ENCODE data around the gene NR2F6.

Gene NR2F6

DNA sequence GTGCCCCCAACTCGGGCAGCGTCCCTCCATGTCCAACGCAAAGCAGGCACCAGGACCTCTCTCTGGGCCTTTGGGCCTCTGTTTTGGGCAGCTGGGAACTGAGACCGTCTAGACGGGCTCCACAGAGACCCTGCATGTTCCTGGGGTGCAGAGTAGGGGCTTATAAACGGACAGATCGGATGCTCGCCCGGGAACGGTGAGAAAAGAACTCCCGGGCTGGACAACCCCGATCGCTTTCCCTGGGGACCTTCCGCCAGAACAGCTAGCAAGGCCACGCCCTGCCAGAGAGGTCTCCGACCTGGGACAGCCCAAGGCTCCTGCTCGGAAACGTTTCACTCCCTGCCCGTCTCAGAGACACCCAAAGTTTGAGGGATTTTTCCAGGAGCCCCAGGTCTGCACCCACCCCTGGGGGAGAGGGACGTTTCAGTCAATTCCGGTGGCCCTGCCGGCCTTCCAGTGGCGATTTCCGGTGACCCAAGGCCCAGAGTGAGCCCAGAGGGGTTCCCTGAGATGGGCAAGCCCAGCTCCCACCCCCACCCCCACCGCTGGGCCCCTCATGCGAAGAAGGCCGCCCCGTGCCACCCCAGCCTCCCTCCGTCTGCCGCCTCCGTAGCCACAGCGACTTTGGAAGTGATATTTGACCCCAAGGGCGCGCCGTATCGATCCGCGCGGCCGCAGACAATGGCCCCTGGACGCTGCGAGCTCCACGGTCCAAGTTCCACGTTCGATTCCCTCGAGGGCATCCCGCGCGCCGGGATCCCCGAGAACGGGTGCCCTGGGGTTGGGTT, 1.7 kb downstream of the NR2F6 start:
- Histone ChIP-seq H3K4me3 (peak overlapping the region; percentile 98), H3K27ac (peak overlapping the region; percentile 61 to 91)
- no peak for DNase-seq (ENCODE audit: low spot score)
- TF ChIP-seq, protein P1, sequence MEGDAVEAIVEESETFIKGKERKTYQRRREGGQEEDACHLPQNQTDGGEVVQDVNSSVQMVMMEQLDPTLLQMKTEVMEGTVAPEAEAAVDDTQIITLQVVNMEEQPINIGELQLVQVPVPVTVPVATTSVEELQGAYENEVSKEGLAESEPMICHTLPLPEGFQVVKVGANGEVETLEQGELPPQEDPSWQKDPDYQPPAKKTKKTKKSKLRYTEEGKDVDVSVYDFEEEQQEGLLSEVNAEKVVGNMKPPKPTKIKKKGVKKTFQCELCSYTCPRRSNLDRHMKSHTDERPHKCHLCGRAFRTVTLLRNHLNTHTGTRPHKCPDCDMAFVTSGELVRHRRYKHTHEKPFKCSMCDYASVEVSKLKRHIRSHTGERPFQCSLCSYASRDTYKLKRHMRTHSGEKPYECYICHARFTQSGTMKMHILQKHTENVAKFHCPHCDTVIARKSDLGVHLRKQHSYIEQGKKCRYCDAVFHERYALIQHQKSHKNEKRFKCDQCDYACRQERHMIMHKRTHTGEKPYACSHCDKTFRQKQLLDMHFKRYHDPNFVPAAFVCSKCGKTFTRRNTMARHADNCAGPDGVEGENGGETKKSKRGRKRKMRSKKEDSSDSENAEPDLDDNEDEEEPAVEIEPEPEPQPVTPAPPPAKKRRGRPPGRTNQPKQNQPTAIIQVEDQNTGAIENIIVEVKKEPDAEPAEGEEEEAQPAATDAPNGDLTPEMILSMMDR (IDR thresholded peaks at IDR 0.05) = no peak

DNA sequence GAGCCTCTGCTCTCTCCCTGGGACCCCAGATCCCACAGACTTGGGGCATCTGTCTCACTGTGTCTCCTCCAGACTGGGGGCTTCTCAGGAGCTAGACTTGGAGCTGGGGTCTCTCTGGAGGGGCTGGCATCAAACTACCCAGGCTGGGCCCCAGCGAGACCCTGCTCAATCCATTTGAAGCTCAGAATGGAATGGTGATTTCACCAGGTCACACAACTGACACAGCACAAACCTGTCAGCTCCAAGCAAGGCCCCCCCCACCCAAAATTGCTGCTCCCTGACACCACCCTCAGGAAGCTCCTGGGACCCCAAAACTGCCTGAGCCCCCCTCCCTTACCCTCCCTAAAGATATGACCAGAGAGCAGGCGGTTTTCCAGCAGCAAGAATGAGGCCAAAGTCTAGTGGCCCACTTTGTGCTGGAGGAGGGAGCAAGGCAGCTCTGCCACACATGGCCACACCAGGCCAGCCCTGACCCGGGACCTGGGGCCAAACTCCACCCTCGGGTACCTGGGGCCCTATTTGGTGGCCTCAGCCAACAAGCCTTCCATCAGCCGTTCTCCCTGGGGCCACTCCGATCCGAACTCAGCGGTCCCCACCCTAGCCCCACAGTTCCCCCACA, 2.4 kb downstream of the NR2F6 start:
- Histone ChIP-seq H3K27ac (peak overlapping the region; percentile 61 to 91), H3K4me3 (peak overlapping the region; percentile 98)
- TF ChIP-seq, protein P1 (IDR thresholded peaks at IDR 0.05) = no peak
- no peak for DNase-seq (ENCODE audit: low spot score)

- peak overlapping the region; percentile 61 to 91 for H3K27ac ChIP-seq
Observed at GRCh38 chr19:17242431-17243208, 3.1 kb downstream of the NR2F6 start.

DNA sequence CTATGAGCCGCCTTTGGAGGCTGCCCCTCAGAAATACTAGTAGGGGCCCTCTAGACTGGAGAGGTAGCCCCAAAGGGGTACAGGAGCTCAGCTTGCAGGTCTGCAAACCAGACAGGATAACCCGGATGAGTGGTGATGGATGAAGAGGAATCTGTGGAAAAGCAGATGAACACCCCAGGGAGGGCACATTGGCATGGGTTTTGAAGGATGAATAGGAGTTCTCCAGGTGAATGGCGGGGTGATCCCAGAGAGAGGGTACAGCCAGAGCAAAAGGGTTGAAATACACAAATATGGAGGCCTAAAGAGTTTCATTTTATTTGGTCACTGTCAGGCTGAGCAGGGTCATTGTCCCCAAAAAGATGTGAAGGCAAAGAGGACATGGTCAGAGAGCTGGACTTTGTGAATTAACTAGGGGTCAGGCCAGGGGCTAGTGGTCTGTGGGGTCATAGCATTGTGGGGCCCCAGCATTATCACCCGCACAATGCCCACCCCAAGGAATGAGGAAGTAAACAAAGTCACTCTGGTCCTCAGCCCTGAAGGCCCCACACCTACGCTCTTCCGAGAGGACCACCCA, 4.8 kb downstream of the NR2F6 start:
- TF ChIP-seq, protein P1 (IDR thresholded peaks at IDR 0.05) = no peak
- no peak overlapping the region for H3K4me3 ChIP-seq
- no peak for DNase-seq (ENCODE audit: low spot score)
- H3K27ac ChIP-seq = peak overlapping the region in 1 of 2 donors; percentile 80

More at GRCh38 chr19:17242431-17243208, 3.1 kb downstream of the NR2F6 start:
- TF ChIP-seq, protein P1 (IDR thresholded peaks at IDR 0.05) = no peak
- peak overlapping the region; percentile 6 for H3K4me3 ChIP-seq
- DNase-seq (ENCODE audit: low spot score) = no peak

GRCh38 chr19:17240062-17240752, 5.5 kb downstream of the NR2F6 start:
- no peak overlapping the region for H3K4me3 ChIP-seq
- TF ChIP-seq, protein P1 (IDR thresholded peaks at IDR 0.05) = no peak
- DNase-seq (ENCODE audit: low spot score) = no peak
- H3K27ac ChIP-seq = no peak overlapping the region

All from coronary artery (tissue), 2 donors.